RPMI8226 (cell line): Measurements from ENCODE around the gene COL16A1.
A peak's percentile ranks its signal among the peaks of the same experiment; 100 is the strongest.

Source experiments
- DNase-seq: peaks from one replicate; pipeline ENCODE4 v3.0.0-alpha.2; 2015

COL16A1 gene

GRCh38 chr1:31703431-31704270 is at the start of gene COL16A1:
TSS of gene COL16A1 (minus strand) at chr1:31704017. CDS start at chr1:31702193, 1,824 bp downstream.
- no peak for DNase-seq

DNA sequence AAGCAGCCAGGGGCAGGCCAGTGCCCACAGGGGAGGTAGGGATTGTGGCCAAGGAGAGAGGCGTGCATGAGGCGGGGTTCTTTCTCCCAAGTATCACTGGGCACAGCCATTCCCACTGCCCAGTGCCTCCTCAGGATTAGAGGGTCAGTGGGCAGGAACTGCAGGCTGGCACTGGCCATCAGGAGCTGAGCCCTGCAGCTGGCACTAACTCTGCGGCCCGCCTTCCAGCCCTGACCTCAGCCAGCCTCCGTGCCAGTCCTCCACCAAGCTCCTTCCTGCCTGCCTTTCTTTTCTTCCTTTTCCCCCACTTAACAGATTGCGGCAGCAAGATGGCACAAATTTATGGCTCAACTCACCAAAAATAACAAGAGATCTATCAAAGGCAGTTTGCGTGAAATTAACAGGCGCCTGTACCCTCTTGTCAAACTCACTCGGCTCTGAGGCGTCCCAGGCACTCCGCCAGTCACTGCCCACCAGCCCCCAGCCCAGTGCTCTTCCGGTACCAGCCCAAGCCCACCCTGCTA is 49.2 kb upstream of the COL16A1 start:
- no peak for DNase-seq

DNA sequence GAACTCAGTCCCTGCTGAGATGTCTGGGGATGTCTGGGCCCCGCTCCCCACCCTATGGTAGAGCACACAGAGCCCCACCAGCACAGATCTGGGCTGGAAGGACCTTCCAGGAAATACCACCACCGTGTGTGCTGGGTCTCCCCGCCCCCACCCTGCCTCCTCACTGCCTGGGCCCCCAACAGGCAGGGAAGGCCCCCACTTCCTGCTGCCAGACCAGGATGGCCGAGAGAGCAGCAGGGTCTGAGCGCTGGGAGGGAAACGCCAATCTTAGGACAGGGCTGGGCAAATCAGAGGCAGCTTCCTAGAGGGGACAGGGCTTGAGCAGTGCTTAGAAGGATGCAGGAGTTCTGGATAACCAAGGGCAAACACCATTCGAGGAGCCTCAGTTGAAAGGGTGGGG is 48.4 kb upstream of the COL16A1 start:
- DNase-seq, result no peak

- DNase-seq, result peak; percentile 76
Observed at GRCh38 chr1:31751822-31752241, 48.0 kb upstream of the COL16A1 start.

- DNase-seq, result peak; percentile 26
Observed at GRCh38 chr1:31750858-31751510, 47.2 kb upstream of the COL16A1 start.

DNA sequence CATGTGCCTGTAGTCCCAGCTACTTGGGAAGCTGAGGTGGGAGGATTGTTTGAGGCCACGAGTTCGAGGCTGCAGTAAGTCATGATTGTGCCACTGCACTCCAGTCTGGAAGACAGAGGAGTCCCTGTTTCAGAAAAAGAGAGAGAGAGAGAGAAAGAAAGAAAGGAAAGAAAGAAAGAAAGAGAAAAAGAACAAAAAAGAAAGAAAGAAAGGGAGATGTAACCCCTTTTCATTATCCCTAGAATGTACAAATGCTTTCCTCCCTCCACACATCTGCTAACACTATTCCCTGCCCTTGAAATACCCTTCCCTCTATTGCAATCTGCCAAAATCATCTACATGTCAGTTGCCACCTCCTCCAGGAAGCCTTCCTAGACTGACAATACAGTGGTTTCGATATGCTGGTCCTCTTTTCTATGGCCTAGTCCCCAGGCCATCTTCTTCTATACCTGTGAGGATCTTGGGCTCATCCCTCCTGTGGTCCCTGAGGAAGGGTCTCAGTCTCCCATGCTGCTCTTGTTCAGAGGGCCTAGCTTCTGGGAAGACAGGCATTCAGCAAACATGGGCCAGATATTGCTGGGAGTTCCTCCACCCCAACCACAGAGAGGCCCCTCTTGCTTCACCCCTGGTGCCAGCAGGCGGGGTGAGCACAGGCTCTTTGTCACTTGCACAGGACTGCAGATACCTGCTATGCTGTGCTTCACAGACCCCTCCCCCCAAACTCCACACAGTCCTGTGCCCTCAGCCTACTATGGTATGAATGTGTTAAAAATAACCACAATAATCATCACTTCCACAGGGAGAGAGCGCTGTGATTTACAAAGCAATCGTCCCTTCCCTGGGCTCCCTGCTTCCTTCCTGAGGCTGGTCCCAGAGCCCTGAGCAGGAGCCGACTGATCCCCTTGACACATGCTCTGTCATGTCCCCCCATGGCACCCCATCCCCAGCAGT is 46.2 kb upstream of the COL16A1 start:
- DNase-seq, result no peak

GRCh38 chr1:31748365-31748764 is 44.5 kb upstream of the COL16A1 start:
- DNase-seq, result no peak

DNA sequence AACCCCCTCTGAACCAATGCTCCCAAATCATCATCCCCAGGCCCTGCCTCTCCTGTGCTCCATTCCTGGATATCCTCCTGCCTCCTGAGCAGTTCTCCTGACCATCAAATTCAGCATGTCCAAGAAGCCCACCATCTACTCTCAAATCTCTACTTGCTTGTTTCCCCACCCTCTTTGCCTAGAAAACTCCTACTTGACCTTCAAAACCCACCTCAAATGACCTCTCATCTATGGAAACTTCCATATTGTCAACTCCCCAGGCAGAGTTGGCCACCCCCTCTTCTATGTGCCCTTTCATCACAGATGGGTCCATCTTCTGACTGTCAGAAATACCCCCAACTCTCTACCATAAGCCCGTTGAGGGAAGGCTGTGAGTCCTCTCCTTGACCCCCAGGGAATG is 43.5 kb upstream of the COL16A1 start:
- DNase-seq, result no peak

- DNase-seq, result no peak
Observed at GRCh38 chr1:31746687-31747086, 42.9 kb upstream of the COL16A1 start.

GRCh38 chr1:31745946-31746670 is 42.3 kb upstream of the COL16A1 start:
- DNase-seq, result no peak

GRCh38 chr1:31745096-31745945 is 41.5 kb upstream of the COL16A1 start:
- peak; percentile 86 for DNase-seq

GRCh38 chr1:31744165-31744888 is 40.5 kb upstream of the COL16A1 start:
- peak; percentile 99 for DNase-seq

GRCh38 chr1:31742462-31743212 is 38.8 kb upstream of the COL16A1 start:
- no peak for DNase-seq

GRCh38 chr1:31739346-31739745 is 35.5 kb upstream of the COL16A1 start:
- peak; percentile 89 for DNase-seq

GRCh38 chr1:31736675-31737074 is 32.9 kb upstream of the COL16A1 start:
- DNase-seq, result no peak

DNA sequence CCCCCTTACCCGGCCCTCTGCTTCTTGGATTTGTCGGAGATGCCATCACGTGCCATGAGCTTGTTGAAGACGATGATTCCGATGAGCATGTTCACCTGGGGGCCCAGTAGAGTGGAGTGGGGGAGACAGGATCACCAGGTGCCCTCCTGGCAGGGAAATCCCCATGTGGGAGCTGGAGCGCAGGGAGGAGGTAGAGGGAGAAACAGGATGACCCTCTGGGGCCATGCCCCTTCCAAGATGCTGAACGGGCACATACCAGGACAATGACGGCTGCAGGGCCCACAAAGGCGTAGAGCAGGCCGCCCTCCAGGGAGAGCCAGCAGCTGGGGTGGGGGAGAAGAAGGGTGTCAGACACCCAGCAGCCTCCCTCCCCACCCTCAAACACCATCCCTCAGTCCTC is 31.8 kb upstream of the COL16A1 start:
- no peak for DNase-seq

DNA sequence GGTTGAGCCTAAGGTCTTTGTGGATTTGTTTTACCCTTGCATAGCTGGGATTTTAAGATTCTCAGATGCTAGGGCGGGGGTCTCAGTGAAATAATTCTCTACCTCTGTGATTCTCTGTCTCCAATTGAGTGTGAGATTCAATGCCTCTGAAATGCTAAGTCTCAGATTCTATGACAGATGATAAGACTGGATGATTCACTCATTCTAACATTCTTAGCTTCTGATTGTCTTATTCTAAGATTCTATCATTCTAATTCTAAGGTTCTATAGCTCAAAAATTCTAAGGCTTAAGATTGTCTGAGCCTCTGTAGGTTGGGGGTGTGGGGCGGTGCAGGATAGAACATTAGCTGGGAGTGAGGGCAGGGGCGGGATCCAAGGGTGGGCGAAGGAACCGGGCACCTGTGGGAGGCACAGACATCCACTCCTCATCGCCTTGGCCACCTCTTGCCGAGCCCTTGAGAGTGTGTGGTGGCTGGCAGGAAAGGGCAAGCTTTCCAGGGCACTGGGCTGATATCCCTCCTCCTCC is 30.8 kb upstream of the COL16A1 start:
- DNase-seq, result no peak

GRCh38 chr1:31733389-31734219 is 29.8 kb upstream of the COL16A1 start:
- no peak for DNase-seq
